ENCODE measurements around the gene CCL17. TPM values are rescaled to one million over a fixed set of nuclear protein-coding genes. Genes with fewer than 3 reads are reported as not detected.

The CCL17 gene
- total and polyA plus RNA-seq, 4 donors, result not detected

Other genes with a start within 250 kb of the CCL17 start
- 10 to 100 TPM; 70.7 to 94.3 TPM for gene PSME3IP1, start 218.7 kb upstream of the CCL17 start, total RNA-seq
- 100 to 1,000 TPM; 151 to 172 TPM for gene PSME3IP1, start 218.7 kb upstream of the CCL17 start, polyA plus RNA-seq (ENCODE audit: insufficient read length in 2 of 2)
- 10 to 100 TPM; 53.2 to 67.7 TPM for gene RSPRY1, start 218.4 kb upstream of the CCL17 start, total RNA-seq
- 10 to 100 TPM; 41.2 to 44.9 TPM for gene RSPRY1, start 218.4 kb upstream of the CCL17 start, polyA plus RNA-seq (ENCODE audit: insufficient read length in 2 of 2)
- 10 to 100 TPM; 75.1 to 77.9 TPM for gene ARL2BP, start 159.5 kb upstream of the CCL17 start, total RNA-seq
- gene ARL2BP, start 159.5 kb upstream of the CCL17 start, polyA plus RNA-seq (ENCODE audit: insufficient read length in 2 of 2), result 10 to 100 TPM; 74.7 to 79.3 TPM
- 10 to 100 TPM; 19.1 to 20.9 TPM for gene PLLP, start 120.1 kb upstream of the CCL17 start, total RNA-seq
- gene PLLP, start 120.1 kb upstream of the CCL17 start, polyA plus RNA-seq (ENCODE audit: insufficient read length in 2 of 2), result 10 to 100 TPM; 37.6 to 38.1 TPM
- under 1 TPM in 1 of 2 donors, not detected in 1; 0.10 TPM for gene CCL22, start 46.0 kb upstream of the CCL17 start, total RNA-seq
- gene CCL22, start 46.0 kb upstream of the CCL17 start, polyA plus RNA-seq (ENCODE audit: insufficient read length in 2 of 2), result under 1 TPM in 1 of 2 donors, not detected in 1; 0.14 TPM
- gene CX3CL1, start 32.3 kb upstream of the CCL17 start, total RNA-seq, result 10 to 100 TPM; 15.5 to 20.1 TPM
- 10 to 100 TPM; 47.4 to 49.5 TPM for gene CX3CL1, start 32.3 kb upstream of the CCL17 start, polyA plus RNA-seq (ENCODE audit: insufficient read length in 2 of 2)
- 10 to 100 TPM; 62.9 to 67.6 TPM for gene CIAPIN1, start 42.6 kb downstream of the CCL17 start, total RNA-seq
- 100 to 1,000 TPM in 1 of 2 donors, 10 to 100 TPM in 1; 99.2 to 102 TPM for gene CIAPIN1, start 42.6 kb downstream of the CCL17 start, polyA plus RNA-seq (ENCODE audit: insufficient read length in 2 of 2)
- 10 to 100 TPM; 35.2 to 79.2 TPM for gene COQ9, start 42.7 kb downstream of the CCL17 start, total RNA-seq
- 10 to 100 TPM; 69.2 to 75.6 TPM for gene COQ9, start 42.7 kb downstream of the CCL17 start, polyA plus RNA-seq (ENCODE audit: insufficient read length in 2 of 2)
- gene POLR2C, start 57.9 kb downstream of the CCL17 start, total RNA-seq, result 10 to 100 TPM; 77.6 to 81.8 TPM
- 10 to 100 TPM; 60.6 to 70.5 TPM for gene POLR2C, start 57.9 kb downstream of the CCL17 start, polyA plus RNA-seq (ENCODE audit: insufficient read length in 2 of 2)
- gene DOK4, start 81.7 kb downstream of the CCL17 start, total RNA-seq, result 10 to 100 TPM; 23.0 to 25.3 TPM
- 10 to 100 TPM; 61.7 to 62.8 TPM for gene DOK4, start 81.7 kb downstream of the CCL17 start, polyA plus RNA-seq (ENCODE audit: insufficient read length in 2 of 2)
- 10 to 100 TPM in 1 of 2 donors, 1 to 10 TPM in 1; 4.4 to 17.7 TPM for gene CCDC102A, start 131.8 kb downstream of the CCL17 start, total RNA-seq
- 1 to 10 TPM; 6.7 to 7.2 TPM for gene CCDC102A, start 131.8 kb downstream of the CCL17 start, polyA plus RNA-seq (ENCODE audit: insufficient read length in 2 of 2)
- 1 to 10 TPM in 1 of 2 donors, under 1 TPM in 1; 0.44 to 1.2 TPM for gene ADGRG5, start 137.9 kb downstream of the CCL17 start, total RNA-seq
- 1 to 10 TPM; 1.1 to 1.7 TPM for gene ADGRG5, start 137.9 kb downstream of the CCL17 start, polyA plus RNA-seq (ENCODE audit: insufficient read length in 2 of 2)
- 10 to 100 TPM; 30.1 to 40.9 TPM for gene ADGRG1, start 223.9 kb downstream of the CCL17 start, total RNA-seq
- 100 to 1,000 TPM; 338 to 367 TPM for gene ADGRG1, start 223.9 kb downstream of the CCL17 start, polyA plus RNA-seq (ENCODE audit: insufficient read length in 2 of 2)

All from spinal cord (tissue), 4 donors.